ENCODE data around the gene NPLOC4.

GRCh38 chr17:81681672-81682071 is 44.8 kb upstream of the NPLOC4 start:
- TF ChIP-seq CTCF (IDR thresholded peaks at IDR 0.05 in 4 of 5, conservative IDR thresholded peaks at IDR 0.05 in 1 of 5): no peak
- TF ChIP-seq POLR2A (IDR thresholded peaks at IDR 0.05): no peak

Data from gastrocnemius medialis (tissue), 4 donors.